Esophagus squamous epithelium (tissue), 4 donors: ENCODE results near the gene OTOG.

Experiments used
- POLR2A ChIP-seq, 4 donors: fragments of 450-650 bp; IDR thresholded peaks; one replicate each; pipeline ENCODE4 v1.6.1; 2017; ENCODE audit warnings: antibody characterized with exemption in 4 of 4, mild to moderate bottlenecking in 4 of 4, moderate library complexity in 3 of 4
- TF ChIP-seq, protein P1 (sequence below), 6 experiments: fragments of 450-650 bp in 4 of 6; fragments of 200-600 bp in 2 of 6; sonication (generic) in 2 of 6; IDR thresholded peaks; one replicate each; pipeline ENCODE4 v1.5.1; 2016 to 2019; ENCODE audit warnings: antibody characterized with exemption in 6 of 6, mild to moderate bottlenecking in 4 of 6, moderate library complexity in 4 of 6

DNA sequence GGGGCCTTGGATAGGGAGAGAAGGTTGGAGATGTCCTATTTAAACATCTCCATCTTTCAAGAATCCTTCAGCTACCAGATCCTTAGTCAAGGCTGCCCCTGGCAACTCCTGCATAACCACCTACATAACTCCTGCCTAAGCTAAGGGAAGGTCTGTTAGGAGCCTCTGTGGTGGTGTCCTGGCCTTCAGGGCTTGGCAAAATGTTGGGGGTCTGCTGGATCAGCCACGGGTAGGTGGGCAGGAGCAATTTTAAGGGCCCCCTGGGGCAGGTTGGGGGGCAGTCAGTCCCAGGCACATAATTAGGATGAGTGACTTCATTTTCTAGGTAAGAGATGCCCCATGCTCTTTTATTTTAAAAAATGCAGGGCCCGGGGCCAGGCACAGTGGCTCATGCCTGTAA, 28.7 kb upstream of the OTOG start:
- TF ChIP-seq POLR2A (IDR thresholded peaks at IDR 0.05) = no peak
- TF ChIP-seq, protein P1, sequence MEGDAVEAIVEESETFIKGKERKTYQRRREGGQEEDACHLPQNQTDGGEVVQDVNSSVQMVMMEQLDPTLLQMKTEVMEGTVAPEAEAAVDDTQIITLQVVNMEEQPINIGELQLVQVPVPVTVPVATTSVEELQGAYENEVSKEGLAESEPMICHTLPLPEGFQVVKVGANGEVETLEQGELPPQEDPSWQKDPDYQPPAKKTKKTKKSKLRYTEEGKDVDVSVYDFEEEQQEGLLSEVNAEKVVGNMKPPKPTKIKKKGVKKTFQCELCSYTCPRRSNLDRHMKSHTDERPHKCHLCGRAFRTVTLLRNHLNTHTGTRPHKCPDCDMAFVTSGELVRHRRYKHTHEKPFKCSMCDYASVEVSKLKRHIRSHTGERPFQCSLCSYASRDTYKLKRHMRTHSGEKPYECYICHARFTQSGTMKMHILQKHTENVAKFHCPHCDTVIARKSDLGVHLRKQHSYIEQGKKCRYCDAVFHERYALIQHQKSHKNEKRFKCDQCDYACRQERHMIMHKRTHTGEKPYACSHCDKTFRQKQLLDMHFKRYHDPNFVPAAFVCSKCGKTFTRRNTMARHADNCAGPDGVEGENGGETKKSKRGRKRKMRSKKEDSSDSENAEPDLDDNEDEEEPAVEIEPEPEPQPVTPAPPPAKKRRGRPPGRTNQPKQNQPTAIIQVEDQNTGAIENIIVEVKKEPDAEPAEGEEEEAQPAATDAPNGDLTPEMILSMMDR (IDR thresholded peaks at IDR 0.05) = no peak
